HG02610 (cell line): Measurements from ENCODE around the gene WWP2.
A peak's percentile ranks its signal among the peaks of the same experiment; 100 is the strongest.
"Not testable (repeated sequence)": the region's sequence is repeated elsewhere in the genome, so short reads cannot be mapped to it uniquely, and the experiment has no call there.

Experiments
- ATAC-seq: cut with Tn5 transposase; IDR thresholded peaks from one replicate; pipeline ENCODE4 v1.9.1; 2021; ENCODE audit warnings: mild to moderate bottlenecking, moderate library complexity; ENCODE audit not compliant: unreplicated experiment

WWP2 gene

DNA sequence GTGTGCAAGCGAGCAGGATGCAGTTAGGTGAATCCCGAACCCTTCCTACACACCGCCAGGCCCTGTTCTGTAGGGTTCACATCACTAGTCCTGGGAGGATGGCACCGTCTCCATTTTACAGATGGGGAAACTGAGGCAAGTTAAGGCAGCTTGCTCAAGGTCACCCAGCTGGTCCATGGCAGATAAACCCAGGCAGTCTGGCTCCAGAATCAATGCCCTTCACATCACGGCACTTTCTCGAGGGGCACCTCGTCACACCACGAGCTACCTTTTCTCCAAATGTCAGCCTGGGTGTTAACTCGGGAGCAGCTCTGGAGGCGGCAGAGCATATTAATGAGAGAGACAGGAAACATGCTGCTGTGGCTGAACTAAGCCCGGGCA lies 16.9 kb upstream of the WWP2 start:
- no peak for ATAC-seq

DNA sequence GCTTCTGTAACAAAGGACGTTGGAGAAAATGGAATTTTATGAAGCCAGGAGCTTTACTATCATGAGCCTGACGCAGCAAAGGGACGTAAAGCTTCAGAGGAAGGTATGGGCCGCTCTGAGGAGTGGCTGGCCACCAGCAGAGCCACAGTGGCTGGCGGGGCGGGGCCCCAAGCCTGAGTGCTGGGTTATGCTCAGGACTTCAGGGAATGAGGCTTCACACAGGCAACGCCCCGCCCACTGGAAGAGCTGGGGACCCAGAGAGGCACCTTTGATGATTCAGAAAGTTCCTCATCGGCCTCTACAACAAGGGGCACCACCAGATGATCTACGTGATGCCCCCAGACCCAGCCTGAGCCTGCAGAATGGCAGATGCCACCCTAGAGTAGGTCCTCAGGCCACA lies 16.2 kb upstream of the WWP2 start:
- no peak for ATAC-seq

DNA sequence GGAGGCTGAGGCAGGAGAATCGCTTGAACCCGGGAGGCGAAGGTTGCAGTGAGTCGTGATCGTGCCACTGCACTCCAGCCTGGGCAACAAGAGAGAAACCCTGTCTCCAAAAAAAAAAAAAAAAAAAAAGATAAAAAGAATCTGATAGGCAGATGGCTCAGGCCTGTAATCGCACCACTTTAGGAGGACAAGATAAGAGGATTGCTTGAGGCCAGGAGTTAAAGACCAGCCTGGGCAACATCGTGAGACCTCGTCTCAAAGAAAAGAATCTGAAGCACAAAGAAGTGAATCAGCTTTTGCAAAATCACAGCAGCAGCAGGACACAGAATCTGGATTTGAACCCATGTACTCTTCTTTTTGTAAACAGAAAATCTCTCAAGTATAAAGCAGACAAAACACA lies 15.0 kb upstream of the WWP2 start:
- ATAC-seq = no peak

DNA sequence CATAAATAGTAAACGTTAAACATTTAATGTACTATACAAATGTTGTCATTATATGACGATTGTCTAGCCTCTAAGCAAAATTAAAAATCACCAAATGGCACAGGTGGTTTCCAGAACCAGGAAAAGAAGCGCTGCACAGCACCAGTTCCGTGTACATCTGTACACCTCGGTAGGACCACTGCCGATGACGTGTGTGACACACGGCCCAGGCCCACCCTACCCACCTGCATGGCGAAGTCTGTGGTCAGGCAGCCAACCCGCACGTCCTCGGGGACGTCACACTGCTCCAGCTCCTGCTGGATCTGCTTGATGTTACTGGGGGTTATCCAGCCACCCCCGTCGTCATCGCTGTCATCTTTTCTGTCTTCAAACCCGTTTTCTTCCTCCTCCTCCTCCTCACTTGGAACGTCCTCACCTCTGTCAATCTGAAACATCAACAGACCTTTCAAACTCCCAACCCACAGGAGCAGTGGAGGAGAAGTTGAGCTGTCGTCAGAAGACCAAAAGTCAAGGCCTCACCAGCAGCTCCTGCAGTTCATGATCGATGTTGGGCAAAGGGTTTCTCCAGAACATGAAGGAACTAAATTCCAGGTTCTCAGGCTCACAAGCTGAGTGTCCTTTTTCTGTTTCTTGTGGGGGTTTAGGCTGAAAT lies 13.3 kb upstream of the WWP2 start:
- ATAC-seq = no peak

DNA sequence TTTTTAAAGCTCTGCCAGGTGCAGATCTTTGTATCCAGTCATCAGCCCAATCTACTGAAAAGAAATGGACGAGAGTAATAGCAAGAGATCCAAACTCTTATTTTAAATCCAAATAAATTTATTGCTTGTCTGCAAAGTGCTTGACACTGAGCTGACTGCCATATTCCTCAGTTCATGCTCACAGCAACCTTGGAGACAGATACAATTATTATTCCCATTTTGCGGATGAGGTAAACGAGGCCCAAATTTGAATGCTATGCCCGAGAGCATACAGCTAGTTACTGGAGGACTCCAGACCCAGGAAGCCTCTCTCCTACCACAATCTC lies 8.0 kb upstream of the WWP2 start:
- ATAC-seq = no peak

DNA sequence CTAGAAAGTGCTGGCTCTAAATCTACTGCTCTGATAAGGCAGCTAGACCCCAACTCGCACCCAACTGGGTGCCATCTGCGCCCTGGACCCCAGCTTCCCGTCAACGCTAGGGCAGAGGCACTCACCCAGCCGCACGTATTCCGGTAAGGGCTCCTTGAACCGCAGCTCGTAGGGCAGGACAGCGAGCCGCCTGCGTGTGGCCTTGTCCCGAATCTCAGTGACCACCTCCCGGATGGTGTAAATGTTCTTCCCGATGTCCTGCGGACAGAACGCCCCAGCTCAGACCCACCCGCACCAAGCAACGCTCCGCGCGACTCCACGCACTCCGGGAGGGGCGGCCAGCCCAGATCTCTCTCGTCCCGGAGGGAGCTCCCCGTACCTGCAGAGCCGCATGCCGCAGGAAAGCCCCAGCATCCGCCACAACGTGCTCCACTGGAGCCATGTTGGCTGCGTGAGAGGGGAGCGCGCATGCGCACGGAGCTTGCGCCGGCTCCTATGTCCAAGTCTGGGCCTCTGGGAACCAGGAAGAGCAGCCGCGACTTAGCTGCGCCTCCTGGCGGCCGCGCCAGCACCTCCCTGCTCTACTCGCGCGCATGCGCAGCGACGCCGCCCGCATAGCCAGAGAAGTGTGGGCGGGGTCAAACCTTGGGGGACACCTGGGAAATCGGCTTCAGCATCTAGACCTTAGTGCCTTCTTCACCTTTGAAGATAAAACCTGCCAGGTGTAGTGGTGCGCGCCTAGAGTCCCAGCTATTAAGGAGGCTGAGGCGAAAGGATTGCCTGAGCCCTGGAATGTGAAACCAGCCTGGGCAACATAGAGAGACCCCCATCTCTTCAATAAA lies 7.4 kb upstream of the WWP2 start, which contains the start of gene NOB1:
Gene NOB1 (minus strand): TSS at position 458 of the 842 bp plus-strand sequence. CDS start 16 bp downstream, at position 442.
- peak; percentile 91 for ATAC-seq

DNA sequence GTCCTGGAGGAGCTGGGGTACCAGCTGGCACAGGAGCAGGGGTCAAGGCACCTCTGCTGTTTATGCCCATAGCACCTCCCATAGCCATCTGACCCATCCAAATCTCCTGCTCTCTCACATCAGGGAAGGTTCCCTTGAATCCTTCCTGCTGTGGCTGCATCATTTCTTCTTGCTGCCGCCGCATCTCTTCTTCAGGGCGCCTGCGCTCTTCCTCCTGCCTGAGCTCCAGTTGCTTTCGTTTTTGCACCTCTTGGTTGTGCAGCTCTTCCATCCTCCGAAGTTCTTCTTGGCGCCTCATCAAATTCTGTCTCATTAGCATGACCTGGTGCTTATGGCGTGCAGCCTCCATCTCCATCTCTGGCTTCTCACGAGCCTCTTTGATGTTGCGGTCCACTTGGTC lies 5.4 kb upstream of the WWP2 start:
- no peak for ATAC-seq

DNA sequence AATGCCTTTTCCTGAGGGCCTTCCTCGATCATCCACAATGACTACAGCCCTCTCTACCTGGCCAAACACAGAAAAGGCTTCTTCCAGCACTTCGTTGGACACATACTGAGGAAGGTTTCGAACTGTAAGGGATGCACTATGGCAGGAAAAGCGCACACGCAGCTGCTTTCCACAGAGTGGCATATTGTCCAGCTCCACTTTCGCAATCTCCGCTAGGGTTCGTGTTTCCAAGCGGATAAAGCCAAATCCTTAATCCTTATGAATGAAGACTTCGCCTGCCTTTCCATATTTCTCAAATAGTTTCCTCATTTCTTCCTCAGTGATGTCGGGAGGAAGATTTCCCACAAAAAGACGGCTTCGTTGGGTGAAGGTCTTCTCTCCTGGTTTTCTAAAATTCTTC lies 4.8 kb upstream of the WWP2 start:
- ATAC-seq = not testable (repeated sequence)

DNA sequence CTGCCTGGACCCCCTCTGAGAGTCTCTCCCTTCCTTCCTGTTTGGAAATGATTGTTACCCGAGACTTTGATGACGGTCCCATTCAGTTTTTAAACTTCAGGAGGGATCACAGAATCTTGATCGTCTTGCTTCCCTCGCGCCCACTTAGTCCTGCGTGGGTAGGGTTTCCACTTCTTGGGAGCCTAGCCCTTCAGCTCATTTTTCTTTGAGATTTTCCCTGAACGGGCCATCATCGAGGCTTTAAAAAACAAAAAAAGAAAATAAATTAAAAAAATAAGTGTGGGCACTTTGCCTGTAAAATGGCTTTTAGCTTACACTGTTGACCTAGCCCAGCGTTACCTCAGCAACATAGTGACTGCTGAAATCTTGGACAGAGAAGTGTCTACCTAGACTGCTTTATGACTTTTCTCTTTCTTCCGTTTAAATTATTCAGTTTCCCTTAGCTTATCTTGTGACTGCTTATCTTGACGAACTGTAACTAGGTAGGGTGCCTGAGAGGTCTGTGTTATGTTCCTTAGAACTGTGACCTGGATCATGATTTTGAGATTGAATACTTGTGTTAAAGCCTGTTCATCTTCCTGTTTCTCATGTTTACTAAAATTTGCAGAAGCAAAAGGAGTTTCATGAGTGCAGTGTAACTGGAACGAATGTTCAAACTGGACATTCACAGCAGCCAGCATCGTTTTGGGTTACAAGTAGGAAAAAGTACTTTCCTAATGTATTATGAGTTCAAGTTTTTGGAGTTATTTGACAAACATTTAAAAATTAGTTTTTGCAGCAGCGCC lies 874 bp downstream of the WWP2 start:
- no peak for ATAC-seq

DNA sequence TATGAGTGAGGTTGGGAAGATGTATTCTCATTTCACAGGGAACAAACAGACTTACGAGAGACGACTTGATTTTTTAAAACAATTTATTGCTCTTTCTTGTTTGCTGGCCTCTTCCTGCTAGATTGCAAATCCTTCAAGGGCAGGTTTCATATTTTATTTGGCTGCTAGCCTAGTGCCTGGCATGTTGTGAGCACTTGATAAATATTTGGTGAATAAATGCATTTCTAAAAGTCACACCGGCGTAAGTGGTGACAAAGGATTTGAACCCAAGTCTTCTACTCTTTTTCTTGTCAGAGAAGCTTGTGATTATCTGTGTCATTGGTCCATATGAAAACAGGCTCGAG lies 1.4 kb downstream of the WWP2 start:
- no peak for ATAC-seq

DNA sequence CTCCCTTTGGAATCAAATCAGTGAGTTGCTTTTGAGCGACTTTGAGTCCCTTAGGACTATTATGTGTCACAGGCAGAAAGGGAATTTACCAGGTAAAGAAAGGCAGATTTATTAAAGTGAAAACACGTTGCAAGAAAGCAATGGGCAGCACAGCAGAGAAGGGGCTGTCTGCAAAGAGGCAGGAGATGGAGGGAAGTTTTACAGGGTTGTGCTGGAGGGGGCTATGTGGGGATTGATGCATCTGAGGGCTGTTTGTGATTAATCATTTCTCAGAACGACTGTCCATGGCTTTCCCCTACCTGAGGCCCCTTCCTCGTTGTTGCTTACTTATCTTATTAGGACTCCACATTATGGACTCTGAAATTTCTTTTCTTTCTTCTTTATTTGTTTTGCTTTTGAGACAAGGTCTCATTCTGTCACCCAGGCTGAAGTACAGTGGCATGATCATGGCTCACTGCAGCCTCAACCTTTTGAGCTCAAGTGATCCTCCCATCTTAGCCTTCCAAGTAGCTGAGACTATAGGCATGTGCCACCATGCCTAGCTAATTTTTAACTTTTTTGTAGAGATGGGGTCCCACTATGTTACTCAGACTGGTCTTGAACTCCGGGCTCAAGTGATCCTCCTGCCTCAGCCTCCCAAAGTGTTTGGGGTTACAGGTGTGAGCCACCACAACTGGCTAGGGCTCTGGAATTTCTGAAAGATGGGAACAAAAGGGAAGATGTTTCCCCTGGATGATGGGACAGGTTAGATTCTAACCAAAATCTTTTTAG lies 5.5 kb downstream of the WWP2 start:
- no peak for ATAC-seq

DNA sequence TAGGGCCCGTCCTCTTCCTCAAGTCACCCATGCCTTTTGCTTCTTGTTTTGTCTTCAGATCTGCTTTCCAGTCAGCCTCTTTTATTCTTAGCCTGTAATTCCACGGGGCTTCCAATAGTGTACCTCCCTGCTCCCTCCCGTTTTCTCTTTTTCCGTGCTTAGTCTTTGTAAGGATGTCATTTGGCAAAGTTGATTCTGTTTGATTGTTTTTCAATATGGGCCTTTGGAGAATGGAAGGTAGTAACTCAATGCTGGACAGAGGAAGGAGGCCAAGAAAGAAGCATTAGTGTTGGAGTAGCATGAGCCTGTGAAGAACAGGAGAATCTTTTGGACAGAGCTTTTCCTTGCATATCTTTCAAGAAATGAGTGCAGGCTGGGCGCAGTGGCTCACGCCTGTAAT lies 6.5 kb downstream of the WWP2 start:
- ATAC-seq = no peak

DNA sequence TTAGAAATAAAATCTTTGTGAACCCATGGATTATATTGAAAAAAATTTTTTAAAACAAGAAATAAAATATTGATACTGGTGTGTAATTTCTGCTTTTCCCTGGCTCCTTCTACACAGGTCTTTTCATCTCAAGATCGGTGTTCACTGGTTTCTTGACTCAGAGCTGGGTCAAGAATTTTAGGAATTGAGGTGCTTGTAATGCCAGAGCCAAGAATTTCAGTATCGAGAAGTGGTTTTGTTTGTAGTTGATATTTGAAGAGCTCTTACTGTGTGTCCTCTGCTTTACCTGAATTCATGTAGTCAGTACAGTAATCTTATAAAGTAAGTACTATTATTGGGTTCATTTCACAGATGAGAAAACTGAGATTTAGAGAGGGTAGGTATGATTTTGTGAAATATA lies 7.3 kb downstream of the WWP2 start:
- no peak for ATAC-seq

DNA sequence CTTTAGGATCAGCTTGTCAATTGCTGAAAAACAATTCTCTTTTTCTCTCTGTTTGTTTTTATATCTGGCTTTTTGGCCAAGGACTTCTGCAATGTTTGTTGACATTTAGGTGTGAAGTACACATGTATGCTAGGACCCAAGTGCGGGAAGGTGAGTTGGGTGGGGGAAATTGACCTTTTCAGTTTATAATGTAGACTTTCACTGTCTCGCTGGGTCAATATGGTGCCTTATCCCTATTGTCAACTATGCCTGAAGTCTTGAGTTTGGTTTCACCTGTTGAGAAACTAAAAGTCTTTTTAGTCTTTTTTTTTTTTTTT lies 9.5 kb downstream of the WWP2 start:
- no peak for ATAC-seq

DNA sequence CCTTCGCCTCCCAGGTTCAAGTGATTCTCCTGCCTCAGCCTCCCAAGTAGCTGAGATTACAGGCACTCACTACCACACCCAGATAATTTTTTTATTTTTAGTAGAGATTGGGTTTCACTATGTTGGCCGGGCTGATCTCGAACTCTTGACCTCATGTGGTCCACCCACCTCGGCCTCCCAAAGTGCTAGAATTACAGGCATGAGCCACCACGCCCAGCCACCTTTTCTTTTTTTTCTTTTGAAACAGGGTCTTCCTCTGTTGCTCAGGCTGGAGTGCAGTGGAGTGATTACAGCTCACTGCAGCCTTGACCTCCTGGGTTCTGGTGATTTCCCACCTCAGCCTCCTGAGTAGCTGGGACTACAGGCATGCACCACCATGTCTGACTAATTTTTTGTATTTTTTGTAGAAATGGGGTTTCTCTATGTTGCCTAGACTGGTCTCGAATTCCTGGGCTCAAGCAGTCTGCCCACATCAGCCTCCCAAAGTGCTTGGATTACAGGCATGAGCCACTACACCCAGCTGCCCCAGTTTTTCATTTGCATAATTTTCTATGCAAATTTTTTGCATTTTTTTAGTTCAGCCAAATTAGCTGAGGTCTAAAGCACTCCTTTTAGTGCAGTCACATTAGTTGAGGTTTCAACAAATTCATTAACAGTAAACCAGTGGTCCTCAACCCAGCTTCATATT lies 11.3 kb downstream of the WWP2 start:
- peak; percentile 67 for ATAC-seq

DNA sequence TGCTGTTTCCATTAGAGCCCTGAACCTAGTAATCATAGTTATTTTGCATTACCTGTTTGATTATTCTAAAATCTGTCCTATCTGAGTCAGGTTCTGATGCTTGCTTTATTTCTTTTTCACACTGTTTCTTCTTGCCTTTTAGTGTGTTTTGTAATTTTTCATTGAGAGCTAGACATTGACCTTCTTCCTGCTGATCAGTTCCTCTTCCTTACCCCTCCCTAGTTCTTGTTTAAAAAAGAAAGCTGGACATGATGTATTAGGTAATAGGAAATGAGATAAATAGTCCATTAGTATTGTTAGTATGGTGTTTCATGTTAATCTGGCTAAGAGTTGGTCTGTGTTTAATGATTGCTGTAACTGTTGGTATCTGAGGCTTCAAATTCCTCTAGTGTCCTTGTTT lies 13.4 kb downstream of the WWP2 start:
- ATAC-seq = no peak

DNA sequence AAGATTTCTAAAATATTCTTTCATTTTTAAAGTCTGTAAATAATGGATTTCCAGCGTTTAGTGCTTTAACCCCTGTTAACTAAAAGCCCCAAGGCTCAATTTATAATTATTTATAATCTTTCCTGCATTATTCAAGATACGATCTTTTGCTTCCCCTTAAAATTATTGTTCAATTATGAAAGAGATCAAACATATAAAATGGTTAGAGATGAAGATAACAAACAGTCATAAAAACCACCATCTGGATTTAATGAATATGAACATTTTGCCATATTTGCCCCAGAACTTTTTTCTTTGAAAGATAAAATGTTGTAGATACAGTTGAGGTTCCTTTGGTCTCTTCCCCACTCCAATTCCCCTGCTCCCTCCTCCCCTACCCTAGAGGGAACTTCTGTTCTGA lies 17.6 kb downstream of the WWP2 start:
- no peak for ATAC-seq

DNA sequence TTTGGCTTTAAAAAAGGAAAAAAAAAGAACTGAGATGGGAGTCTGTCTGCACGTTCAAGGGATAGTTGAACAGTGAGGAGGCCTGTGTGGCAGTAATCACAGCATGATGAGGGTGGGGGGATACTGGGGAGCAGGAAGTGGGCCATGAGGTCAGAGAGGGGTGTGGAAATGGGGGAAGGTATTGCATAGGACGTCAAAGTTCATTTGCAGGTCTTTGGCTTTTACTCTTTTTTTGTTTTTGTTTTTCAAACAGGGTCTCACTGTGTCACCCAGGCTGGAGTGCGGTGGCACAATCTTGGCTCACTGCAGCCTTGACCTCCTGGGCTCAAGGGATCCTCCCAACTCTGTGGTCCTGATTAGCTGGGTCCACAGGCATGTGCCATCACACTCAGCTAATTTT lies 19.0 kb downstream of the WWP2 start:
- ATAC-seq = no peak

DNA sequence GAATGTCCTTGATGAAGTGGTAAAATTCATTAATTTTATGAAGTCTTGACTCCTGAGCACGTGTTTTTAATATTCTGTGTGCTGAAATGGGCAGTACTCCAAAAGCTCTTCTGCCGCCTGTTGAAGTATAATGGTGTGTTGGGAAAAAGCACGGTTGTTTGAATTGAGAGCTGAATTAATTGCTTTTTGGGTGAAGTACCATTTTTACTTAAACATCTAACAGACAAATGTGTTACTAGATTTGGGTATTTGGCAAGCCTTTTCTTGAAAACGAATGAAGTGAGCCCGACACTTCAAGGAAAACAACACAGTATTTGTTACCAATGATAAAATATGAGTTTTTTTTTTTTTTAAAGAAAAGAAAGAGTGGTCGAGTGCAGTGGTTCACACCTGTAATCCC lies 22.5 kb downstream of the WWP2 start:
- no peak for ATAC-seq

DNA sequence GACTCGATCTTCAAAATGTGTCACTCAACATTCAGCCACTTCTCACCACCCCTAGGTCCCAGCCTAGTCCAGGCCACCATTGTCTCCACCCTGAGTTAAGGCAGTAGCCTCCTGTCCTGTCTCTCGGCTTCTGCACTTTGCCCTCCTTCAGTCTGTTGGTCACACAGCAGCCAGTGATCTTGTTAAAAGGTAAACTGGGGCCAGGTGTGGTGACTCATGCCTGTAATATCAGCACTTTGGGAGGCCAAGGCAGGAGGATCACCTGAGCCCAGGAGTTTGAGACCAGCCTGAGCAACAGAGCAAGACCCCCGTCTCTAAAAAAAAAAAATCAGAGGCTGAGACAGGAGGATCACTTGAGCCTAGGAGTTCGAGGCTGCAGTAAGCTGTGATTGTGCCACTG lies 25.8 kb downstream of the WWP2 start:
- ATAC-seq = no peak

DNA sequence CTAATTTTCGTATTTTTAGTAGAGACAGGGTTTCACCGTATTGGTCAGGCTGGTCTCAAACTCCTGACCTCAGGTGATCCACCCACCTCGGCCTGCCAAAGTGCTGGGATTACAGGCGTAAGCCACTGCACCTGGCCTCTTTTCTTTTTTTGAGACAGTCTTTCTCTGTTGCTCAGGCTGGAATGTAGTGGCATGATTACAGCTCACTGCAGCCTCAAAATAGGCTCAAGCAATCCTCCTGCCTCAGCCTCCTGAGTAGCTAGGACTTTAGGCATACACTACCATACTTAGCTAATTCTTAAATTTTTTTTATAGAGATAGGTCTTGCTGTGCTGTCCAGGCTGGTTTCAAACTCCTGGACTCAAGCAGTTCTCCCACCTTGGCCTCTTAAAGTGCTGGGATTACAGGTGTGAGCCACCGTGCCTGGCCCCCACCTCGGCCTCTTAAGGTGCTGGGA lies 29.3 kb downstream of the WWP2 start:
- ATAC-seq = not testable (repeated sequence)
